NCI-H1092 (cell line): Measurements from ENCODE around the gene AGO3.

Experiments
- DNase-seq: peaks from one replicate; lab custom pipeline; 2025; lab: John Stamatoyannopoulos, UW

The AGO3 gene

GRCh38 chr1:36083635-36084496 is 153.0 kb downstream of the AGO3 start, which contains the start of gene TEKT2:
Gene TEKT2 (plus strand): TSS chr1:36084094. CDS start chr1:36084922, 828 bp downstream.
- peak; percentile 94 for DNase-seq

GRCh38 chr1:36084497-36085115 is 153.7 kb downstream of the AGO3 start:
- DNase-seq = peak; percentile 33

DNA sequence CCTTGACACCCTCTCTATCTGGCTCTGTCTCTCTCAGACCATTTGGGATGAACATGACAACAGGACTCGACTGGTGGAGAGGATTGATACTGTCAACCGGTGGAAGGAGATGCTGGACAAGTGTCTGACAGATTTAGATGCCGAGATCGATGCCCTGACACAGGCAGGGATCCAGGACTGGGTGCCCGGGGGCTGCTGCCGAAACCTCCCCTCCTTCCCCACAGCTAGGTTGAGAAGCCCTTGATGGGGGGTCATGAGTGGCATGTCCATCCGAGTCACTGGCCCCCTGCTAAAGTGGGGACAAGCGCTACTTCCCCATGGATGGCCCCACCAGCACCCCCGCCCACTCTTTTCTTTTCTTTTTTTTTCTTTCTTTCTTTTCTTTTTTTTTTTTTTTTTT is 154.2 kb downstream of the AGO3 start:
- no peak for DNase-seq

DNA sequence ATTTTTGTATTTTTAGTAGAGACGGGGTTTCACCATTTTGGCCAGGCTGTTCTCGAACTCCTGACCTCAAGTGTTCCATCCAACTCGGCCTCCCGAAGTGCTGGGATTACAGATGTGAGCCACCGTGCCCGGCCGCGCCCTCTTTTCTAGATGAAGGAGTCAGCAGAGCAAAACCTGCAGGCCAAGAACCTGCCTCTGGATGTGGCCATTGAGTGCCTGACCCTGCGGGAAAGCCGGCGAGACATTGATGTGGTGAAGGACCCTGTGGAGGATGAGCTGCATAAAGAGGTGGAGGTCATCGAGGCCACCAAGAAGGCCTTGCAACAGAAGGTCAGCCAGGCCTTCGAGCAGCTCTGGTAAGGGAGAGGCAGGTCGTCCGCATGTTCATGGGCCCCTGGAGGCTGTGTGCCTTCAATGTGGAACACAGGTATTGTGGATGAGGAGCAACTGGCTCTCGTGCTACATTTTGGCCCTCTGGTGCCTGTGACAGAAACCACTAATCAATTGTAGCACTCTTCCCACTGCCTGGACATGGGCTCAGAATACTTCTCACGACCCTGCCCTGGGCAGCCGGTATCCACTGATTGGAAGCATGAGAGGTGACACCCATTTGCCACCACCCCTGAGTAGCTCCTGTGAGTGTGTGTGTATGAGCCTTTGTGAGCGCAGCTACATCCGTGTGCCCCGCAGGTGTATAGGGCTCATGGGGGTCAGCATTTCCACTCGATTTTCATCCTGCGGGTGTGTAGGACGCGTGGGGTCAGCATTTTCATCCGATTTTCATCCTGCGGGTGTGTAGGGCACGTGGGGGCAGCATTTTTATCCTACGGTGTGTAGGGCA is 155.0 kb downstream of the AGO3 start:
- DNase-seq = no peak

DNA sequence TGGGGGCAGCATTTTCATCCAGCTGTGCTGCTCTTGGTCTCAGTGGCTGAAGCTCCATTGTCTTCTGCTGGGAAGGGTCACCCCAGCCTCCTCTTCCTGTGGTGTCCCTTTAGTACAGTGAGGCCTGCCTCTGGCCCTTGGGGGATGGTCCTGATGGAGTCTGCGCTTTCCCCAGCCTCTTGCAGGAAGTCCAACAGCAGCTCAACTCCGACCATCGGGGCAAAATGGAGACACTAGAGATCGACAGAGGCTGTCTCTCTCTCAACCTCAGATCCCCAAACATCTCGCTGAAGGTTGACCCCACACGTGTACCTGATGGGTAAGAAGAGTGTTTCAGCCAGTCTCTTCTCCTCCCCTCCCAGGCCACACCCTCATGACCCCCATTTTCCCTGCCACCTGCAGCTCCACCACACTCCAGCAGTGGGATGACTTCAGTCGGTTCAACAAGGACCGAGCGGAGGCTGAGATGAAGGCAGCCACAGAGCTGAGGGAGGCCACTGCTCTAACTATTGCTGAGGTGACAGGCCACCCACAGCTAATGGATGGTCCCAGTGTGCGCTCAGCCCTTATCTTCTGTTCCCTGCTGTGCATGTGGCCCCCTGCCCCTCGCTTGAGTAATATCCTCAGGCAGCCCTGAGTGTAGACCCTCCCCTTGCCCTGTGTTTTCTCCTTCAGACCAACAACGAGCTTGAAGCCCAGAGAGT is 155.8 kb downstream of the AGO3 start:
- DNase-seq = no peak

DNA sequence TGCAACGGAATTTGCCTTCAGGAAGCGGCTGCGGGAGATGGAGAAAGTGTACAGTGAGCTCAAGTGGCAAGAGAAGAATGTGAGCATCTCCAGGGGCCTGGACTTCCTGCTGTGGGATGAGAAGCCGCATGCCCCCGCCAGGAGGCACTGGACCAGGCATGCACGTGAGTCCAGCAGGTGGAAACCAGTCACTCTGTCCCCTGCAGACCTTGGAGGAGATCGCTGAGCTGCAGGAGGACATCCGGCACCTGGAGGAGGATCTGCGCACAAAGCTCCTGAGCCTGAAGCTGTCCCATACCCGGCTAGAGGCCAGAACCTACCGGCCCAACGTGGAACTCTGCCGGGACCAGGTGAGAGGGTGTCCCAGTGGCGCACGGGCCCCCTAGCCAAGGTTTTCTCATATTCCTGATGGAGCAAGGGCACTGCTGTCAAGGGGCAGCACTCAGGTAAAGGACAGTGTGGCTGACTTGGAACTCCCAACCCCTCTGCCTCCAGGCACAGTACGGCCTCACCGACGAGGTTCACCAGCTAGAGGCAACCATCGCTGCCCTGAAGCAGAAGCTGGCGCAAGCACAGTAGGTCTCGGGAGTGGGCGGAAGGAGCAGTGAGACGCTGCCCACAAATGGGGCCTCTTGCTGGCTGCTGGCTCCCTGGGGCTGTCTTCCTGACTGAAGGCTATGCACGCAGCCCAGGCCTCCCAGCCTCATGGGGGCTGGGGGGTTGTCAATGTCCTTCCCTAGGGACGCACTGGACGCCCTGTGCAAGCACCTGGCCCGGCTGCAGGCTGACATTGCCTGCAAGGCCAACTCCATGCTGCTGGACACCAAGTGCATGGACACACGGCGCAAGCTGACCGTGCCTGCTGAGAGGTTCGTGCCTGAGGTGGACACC is 156.6 kb downstream of the AGO3 start:
- DNase-seq = no peak

DNA sequence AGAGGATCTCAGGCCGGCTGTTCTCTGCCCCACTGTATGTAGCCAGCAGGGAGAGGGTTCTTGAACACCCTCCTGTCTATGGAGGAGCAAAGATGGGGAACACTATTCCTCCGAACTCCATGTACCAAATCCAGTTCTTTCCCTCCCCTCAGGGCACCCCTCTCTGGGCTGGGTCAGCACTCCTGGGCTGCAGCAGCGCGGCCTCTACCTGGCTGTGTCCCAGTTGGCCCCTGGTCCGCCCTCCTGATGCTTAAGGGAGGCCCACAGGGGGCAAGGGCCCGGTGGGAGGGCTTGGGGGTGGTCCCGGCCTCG is 157.3 kb downstream of the AGO3 start:
- no peak for DNase-seq

DNA sequence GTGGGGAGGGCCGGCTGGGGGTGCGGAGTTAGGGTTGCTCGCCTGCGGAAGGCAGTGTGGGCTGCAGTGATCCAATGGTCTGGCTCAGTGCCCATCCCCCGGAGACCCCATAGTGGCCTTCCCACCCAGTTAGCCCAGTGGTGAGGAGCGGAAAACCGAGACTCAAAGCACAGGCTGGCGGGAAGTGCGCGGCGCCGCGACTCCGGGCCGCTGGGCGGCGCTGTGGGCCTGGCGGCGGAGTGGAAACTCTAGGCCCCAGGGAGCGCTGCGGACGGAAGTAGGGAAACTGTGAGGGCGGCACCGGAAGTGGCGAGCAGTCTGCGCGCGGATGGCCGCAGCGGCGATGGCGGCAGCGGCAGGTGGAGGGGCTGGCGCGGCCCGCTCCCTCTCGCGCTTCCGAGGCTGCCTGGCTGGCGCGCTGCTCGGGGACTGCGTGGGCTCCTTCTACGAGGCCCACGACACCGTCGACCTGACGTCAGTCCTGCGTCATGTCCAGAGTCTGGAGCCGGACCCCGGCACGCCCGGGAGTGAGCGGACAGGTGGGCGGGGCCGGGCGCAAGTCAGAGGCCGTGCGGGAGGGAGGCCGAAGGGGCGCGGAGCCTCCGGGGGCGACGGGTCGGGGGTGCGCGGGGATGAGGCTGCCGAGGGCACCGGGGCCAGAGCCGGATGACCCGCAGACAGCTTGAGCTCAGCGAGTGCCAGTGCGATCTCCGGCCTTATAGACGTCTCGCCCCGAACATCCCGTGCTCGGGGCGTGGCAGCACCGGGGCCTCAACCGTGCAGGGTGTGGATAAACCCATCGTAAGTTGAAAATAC is 157.9 kb downstream of the AGO3 start, which contains the start of gene ADPRS:
Gene ADPRS (plus strand): TSS at position 316 of the 816 bp plus-strand sequence. CDS start 13 bp downstream, at position 329.
- DNase-seq = peak; percentile 91

DNA sequence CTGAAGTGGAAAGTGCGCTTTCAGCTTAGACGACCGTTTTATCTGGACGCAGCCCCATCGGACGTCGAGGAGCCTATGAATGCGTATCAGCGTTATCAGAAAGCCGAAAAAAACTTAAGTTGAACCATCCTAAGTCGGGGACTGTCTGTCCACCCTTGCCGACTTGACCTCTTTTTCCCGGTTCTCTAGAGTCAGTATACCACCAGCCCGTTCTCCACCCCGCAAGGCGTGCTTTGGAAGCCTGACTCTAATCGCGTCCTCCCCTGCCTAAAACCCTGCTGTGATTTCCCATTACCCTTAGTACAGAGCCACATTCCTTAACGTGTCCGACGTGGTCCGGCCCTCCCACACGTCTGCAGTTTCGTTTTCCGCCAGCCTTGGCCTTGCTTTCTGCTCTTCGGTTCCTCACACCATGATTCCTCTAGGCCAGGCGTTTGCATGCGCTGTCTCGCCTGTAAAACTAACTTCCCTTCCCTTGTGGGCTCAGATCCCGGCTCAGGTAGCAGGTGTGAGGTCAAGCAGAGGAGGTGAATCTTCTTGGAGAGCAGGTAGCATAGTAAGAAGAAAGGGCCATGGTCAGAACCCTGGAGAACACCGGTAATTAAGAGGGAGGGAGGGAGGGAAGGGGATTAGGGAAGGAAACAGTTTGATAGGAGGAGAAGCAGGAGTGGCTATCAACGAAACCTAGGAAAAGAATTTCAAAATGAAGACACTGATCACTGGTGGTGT is 158.7 kb downstream of the AGO3 start:
- DNase-seq = no peak

GRCh38 chr1:36091141-36091540 is 160.2 kb downstream of the AGO3 start:
- DNase-seq = no peak

- DNase-seq = no peak
Measured at GRCh38 chr1:36091698-36092097, 160.8 kb downstream of the AGO3 start.

DNA sequence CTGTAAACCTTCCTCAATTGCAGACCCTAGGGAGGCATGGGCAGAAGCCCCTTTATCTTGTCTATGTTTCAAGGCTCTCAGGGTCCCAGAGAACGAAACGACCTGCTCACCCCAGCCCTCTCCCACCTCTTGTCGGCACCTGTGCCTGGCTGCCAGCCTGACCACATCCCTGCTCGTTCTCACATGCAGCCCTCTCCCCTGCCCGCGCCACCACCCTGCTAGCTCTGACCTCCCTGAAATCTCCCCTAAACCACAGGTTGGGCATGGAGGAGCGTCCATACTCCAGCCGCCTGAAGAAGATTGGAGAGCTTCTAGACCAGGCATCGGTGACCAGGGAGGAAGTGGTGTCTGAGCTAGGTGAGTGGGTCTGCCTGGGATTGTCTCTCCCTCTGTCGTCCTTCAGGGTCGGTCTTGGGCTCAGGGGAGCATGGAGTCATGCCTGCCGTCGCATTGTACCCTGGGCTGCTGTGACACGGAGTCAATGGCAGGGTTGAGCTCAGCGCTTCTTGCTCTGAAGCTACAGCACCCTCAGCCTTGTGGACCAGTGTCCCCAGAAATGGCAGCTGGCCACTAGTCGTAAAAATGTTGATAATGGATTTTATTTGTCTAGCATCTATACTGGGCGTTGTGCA is 161.4 kb downstream of the AGO3 start:
- no peak for DNase-seq

DNA sequence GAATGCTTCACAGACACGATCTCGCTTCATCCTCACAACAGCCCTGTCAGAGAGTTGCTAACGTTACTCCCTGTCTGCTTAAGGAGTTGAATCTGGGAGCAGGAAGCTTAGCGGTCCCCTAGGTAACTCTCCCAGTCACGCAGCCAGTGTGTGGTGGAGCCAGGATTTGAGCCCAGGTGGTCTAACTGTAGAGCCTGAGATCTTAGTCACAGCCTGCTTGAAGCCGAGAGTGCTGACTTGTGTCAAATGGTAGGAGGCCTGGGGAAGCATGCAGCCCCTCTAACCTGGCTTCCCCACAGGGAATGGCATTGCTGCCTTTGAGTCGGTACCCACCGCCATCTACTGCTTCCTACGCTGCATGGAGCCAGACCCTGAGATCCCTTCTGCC is 161.9 kb downstream of the AGO3 start:
- DNase-seq = no peak

DNA sequence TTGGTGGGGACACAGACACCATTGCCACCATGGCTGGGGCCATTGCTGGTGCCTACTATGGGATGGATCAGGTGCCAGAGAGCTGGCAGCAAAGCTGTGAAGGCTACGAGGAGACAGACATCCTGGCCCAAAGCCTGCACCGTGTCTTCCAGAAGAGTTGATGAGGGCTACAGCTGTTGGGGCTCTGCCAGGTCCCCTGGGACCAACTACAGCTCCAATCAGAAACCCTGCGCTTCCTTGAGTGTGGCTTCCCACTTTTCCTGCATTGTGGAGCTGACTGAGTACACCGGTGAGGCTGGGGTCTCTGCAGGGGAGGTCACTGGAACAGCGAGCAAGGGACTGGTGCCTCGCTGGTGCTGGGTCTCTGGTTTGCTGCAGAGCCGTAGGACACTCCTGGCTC is 162.3 kb downstream of the AGO3 start:
- no peak for DNase-seq

- no peak for DNase-seq
Measured at GRCh38 chr1:36093929-36094328, 163.0 kb downstream of the AGO3 start.

DNA sequence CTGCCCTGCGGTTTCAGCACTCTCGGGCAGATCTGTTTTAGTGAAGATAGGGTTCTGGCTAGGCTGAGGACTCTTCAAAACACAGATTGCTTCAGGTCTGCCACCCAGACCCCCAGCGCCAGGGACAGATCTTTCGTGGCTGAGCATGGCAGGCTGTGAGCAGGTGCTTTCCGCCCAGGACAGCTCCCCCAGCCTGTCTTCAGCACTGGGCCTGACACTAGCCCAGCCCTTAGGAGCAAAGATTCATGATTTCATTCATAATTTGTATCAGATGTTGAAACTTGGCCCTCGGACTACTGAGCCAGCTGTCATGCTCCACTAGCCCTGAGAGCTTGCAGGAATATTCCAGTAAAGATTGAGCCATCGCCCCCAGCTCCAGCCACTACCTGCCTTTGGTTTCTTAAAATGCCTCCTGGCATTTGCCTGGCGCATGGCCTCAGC is 163.7 kb downstream of the AGO3 start:
- no peak for DNase-seq

GRCh38 chr1:36095760-36096405 is 165.0 kb downstream of the AGO3 start:
- no peak for DNase-seq
